B cell (primary cell): ENCODE data around the gene CCDC191. TPM values are rescaled to one million over a fixed set of nuclear protein-coding genes. Genes with fewer than 3 reads are reported as not detected.

ENCODE experiments used
- ATAC-seq: fragments of 200-7000 bp; cut with Tn5 transposase; one replicate; pipeline ENCODE4 v1.10.0; 2021; ENCODE audit warnings: low read depth, mild to moderate bottlenecking, moderate number of reproducible peaks, moderate library complexity
- CTCF ChIA-PET: fragments of 350-600 bp; sonication (Branson Sonifier 250); formaldehyde crosslinking; loops from one replicate; lab custom pipeline; 2021; ENCODE audit warnings: antibody characterized with exemption, inconsistent platforms; lab: Charles Lee
- POLR2A ChIA-PET: fragments of 350-600 bp; sonication (Branson Sonifier 250); formaldehyde crosslinking; loops from one replicate; lab custom pipeline; 2021; ENCODE audit warnings: antibody characterized with exemption; lab: Charles Lee
- DNase-seq: peaks from one replicate; pipeline ENCODE4 v3.0.0; 2013
- H2AFZ ChIP-seq: 2 replicates; pipeline ENCODE4 v1.6.1; 2012; ENCODE audit warnings: mild to moderate bottlenecking, low read depth, low read length; ENCODE audit not compliant: insufficient read depth, poor library complexity, severe bottlenecking
- H3K27ac ChIP-seq, 2 donors: 1 replicate in 1 of 2; 2 replicates in 1 of 2; pipeline ENCODE4 v1.5.1; 2012 to 2013; ENCODE audit warnings: low read length in 2 of 2, mild to moderate bottlenecking in 2 of 2, moderate library complexity in 1 of 2
- H3K27me3 ChIP-seq, 4 experiments: fragments of 200-600 bp in 1 of 4; sonication (generic) in 1 of 4; replicated peaks in 1 of 4; 1 replicate in 2 of 4; 2 replicates in 2 of 4; pipeline versions ENCODE4 v1.6.1 to v1.7.0; 2013 to 2016; ENCODE audit warnings: low read length in 3 of 4, mild to moderate bottlenecking in 2 of 4, mixed read lengths in 1 of 4, moderate library complexity in 1 of 4; ENCODE audit not compliant: insufficient read depth in 4 of 4, control insufficient read depth in 3 of 4; ENCODE audit errors: control extremely low read depth in 1 of 4
- H3K36me3 ChIP-seq, 2 experiments: replicated peaks in 1 of 2; 1 replicate in 1 of 2; 2 replicates in 1 of 2; pipeline versions ENCODE4 v1.6.1 to v1.7.1; 2013; ENCODE audit warnings: low read length in 1 of 2; ENCODE audit not compliant: insufficient read depth in 2 of 2, control insufficient read depth in 1 of 2; ENCODE audit errors: control extremely low read depth in 1 of 2, extremely low read depth in 1 of 2
- H3K4me1 ChIP-seq, 2 donors: fragments of 200-600 bp in 1 of 2; sonication (generic) in 1 of 2; 1 replicate in 1 of 2; 2 replicates in 1 of 2; pipeline versions ENCODE4 v1.5.1 to v1.6.1; 2013 to 2017; ENCODE audit warnings: low read length in 2 of 2; ENCODE audit not compliant: control insufficient read depth in 2 of 2, insufficient read depth in 2 of 2
- H3K4me2 ChIP-seq: replicated peaks from 2 replicates; pipeline ENCODE3; 2012; ENCODE audit warnings: mild to moderate bottlenecking, low read depth, low read length; ENCODE audit not compliant: poor library complexity, severe bottlenecking
- H3K4me3 ChIP-seq, 5 experiments: fragments of 200-600 bp in 1 of 5; sonication (generic) in 1 of 5; 1 replicate in 3 of 5; 2 replicates in 2 of 5; pipeline versions ENCODE4 v1.5.1 to v1.7.0; 2011 to 2016; ENCODE audit warnings: low read length in 4 of 5, mild to moderate bottlenecking in 4 of 5, low read depth in 2 of 5, control low read depth in 1 of 5, moderate library complexity in 1 of 5; ENCODE audit not compliant: insufficient read depth in 1 of 5; ENCODE audit errors: control extremely low read depth in 1 of 5, extremely low read depth in 1 of 5
- H3K79me2 ChIP-seq: fragments of 200-600 bp; sonication (generic); one replicate; pipeline ENCODE4 v1.6.0; 2016; ENCODE audit warnings: low read length; ENCODE audit not compliant: control insufficient read depth, insufficient read depth
- H3K9ac ChIP-seq: fragments of 200-600 bp; sonication (generic); 2 replicates; pipeline ENCODE4 v1.6.1; 2017; ENCODE audit warnings: mild to moderate bottlenecking, low read length, moderate library complexity
- H3K9me3 ChIP-seq, 3 donors: one replicate each; pipeline versions ENCODE4 v1.6.1 to v1.7.1; 2013; ENCODE audit warnings: low read length in 2 of 3; ENCODE audit not compliant: control insufficient read depth in 2 of 3, insufficient read depth in 1 of 3; ENCODE audit errors: control extremely low read depth in 1 of 3
- H4K20me1 ChIP-seq: 2 replicates; pipeline ENCODE4 v1.6.0; 2012; ENCODE audit warnings: mild to moderate bottlenecking, low read length; ENCODE audit not compliant: insufficient read depth, control insufficient read depth, poor library complexity, severe bottlenecking
- H3K27ac Mint-ChIP-seq: one replicate; pipeline ENCODE4 v1.8.0; 2021; ENCODE audit warnings: mixed read lengths
- H3K27me3 Mint-ChIP-seq: one replicate; pipeline ENCODE4 v1.8.0; 2021; ENCODE audit warnings: mixed read lengths
- H3K4me1 Mint-ChIP-seq: one replicate; pipeline ENCODE4 v1.8.0; 2021; ENCODE audit warnings: mixed read lengths
- H3K4me3 Mint-ChIP-seq: one replicate; pipeline ENCODE4 v1.8.0; 2021; ENCODE audit warnings: mixed read lengths
- H3K9me3 Mint-ChIP-seq: one replicate; pipeline ENCODE4 v1.8.0; 2022; ENCODE audit warnings: mixed read lengths; ENCODE audit not compliant: insufficient read depth
- EZH2 ChIP-seq: IDR thresholded peaks from 2 replicates; pipeline ENCODE4 v1.6.1; 2012; ENCODE audit warnings: borderline replicate concordance, low read depth, mild to moderate bottlenecking, moderate library complexity, low read length; ENCODE audit not compliant: insufficient read depth, poor library complexity, severe bottlenecking
- WGBS: methylation state at CpG from one replicate; pipeline ENCODE4 v1.1.5; 2013; ENCODE audit warnings: missing lambda C conversion rate; ENCODE audit not compliant: insufficient coverage; 5-methylcytosine and 5-hydroxymethylcytosine counted together
- intact Hi-C: fragments of 100-400 bp; cut with micrococcal nuclease; formaldehyde crosslinking; loops from one replicate; pipeline ENCODE4 v1.10.0; 2022
- polyA plus RNA-seq: library from polyadenylated mRNA; depleted of rRNA; stranded (reverse); fragments of >200 nt; gene quantifications from 2 replicates; pipeline ENCODE4 v1.2.3, GENCODE V29; 2012
- total RNA-seq, 2 donors: library from RNA; stranded (reverse); fragments of 120-200 nt in 1 of 2; gene quantifications; 1 replicate in 1 of 2; 2 replicates in 1 of 2; pipeline versions ENCODE4 v1.2.3 to v1.2.4, GENCODE V29; 2013 to 2022
- TF ChIP-seq, protein P1 (sequence below): fragments of 200-600 bp; IDR thresholded peaks from one replicate; pipeline ENCODE4 v1.8.0; 2022; ENCODE audit warnings: antibody characterized with exemption, mild to moderate bottlenecking

Gene CCDC191
- total and polyA plus RNA-seq, 2 donors (not counting 1 experiment from before 2014, with no cell fraction given), result 26.7 to 47.9 TPM

DNA sequence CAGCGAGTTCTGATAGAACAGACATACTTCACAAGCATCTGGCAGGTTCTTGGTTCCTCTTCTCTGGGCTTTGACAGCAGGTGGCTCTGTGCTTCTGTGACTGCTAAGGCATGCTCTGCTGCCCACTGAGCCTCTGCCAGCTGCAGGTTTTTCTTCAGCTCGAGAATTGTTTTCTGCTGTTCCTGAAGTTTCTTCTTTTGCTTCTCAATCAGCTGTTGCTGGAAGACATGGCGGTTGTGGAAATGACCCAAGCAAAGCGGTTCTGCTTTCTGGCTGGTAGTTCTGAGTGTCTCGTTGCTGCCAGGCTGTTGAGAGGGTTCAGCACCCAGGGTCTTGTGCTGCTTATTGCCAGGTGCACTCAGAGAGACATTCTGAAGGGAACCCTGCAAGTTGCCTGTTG is 50.8 kb downstream of the CCDC191 start:
- peak overlapping the region; percentile 93 to 94 for H3K27ac ChIP-seq
- H3K27ac Mint-ChIP-seq, result peak overlapping the region; percentile 98
- 0% methylated on average over 5 of the region's 5 CpGs for WGBS
- no peaks in the 10 kb centered on the region for H3K9me3 ChIP-seq
- H3K4me2 ChIP-seq, result peak overlapping the region; percentile 70
- peaks cover 34 to 45% of the 10 kb centered on the region in 2 donors for H3K4me1 ChIP-seq
- peak overlapping the region in 4 of 5 experiments; percentile 31 to 43 (median 38) for H3K4me3 ChIP-seq
- intact Hi-C loops, result loop anchor here (1.0 kb wide), 4 partner anchors 20 to 58 kb away; partner anchors contain the start of genes CCDC191 and QTRT2
- DNase-seq, result peak; percentile 91
- no peaks in the 10 kb centered on the region for H3K9me3 Mint-ChIP-seq
- peaks cover 0 to 6% of the 10 kb centered on the region in 2 experiments for H3K36me3 ChIP-seq
- H3K9ac ChIP-seq, result peak overlapping the region; percentile 38
- H4K20me1 ChIP-seq, result no peaks in the 10 kb centered on the region
- peak overlapping the region; percentile 55 for H2AFZ ChIP-seq
- no peak for TF ChIP-seq EZH2
- TF ChIP-seq, protein P1, sequence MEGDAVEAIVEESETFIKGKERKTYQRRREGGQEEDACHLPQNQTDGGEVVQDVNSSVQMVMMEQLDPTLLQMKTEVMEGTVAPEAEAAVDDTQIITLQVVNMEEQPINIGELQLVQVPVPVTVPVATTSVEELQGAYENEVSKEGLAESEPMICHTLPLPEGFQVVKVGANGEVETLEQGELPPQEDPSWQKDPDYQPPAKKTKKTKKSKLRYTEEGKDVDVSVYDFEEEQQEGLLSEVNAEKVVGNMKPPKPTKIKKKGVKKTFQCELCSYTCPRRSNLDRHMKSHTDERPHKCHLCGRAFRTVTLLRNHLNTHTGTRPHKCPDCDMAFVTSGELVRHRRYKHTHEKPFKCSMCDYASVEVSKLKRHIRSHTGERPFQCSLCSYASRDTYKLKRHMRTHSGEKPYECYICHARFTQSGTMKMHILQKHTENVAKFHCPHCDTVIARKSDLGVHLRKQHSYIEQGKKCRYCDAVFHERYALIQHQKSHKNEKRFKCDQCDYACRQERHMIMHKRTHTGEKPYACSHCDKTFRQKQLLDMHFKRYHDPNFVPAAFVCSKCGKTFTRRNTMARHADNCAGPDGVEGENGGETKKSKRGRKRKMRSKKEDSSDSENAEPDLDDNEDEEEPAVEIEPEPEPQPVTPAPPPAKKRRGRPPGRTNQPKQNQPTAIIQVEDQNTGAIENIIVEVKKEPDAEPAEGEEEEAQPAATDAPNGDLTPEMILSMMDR, result peak; percentile 38
- CTCF ChIA-PET, result interaction anchor here (0.6 to 1.9 kb wide), 24 partner anchors 11 to 269 kb away, joined by 3 to 20 read pairs (median 4); partner anchors contain the start of genes CCDC191, GRAMD1C and QTRT2
- POLR2A ChIA-PET, result interaction anchor here (0.6 to 3.8 kb wide), 10 partner anchors 19 to 346 kb away, joined by 3 to 33 read pairs (median 3); partner anchors contain the start of genes ATP6V1A, CCDC191 and QTRT2
- peak overlapping the region; percentile 80 for H3K4me3 Mint-ChIP-seq
- H3K27me3 ChIP-seq, result no peaks in the 10 kb centered on the region
- H3K79me2 ChIP-seq, result peaks cover 4% of the 10 kb centered on the region
- peak; percentile 95 for ATAC-seq
- H3K4me1 Mint-ChIP-seq, result peaks cover 55% of the 10 kb centered on the region
- H3K27me3 Mint-ChIP-seq, result no peaks in the 10 kb centered on the region

DNA sequence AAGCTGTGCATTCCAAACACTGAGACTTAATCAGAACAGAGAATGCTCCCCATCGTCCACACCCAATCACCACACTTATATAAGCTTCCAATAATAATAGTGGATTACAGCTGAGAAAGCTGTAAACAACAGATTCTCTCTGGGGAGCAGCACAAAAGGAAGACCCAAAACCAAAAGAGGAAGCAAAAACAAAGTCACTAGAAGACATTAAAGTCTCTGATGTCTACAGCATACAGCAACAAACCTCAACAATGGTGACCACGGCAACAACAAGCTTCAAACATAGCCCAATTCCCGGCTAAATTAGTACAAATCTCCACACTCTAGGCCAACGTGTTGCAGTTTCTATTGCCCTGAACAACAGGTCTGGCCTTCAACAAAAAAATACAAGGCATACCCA is 70.8 kb downstream of the CCDC191 start:
- Histone ChIP-seq H3K4me3 (peak overlapping the region in 4 of 5 experiments; percentile 4 to 34 (median 5)), H3K4me1 (peaks cover 39 to 43% of the 10 kb centered on the region in 2 donors), H3K9me3 (no peaks in the 10 kb centered on the region), H3K9ac (peak overlapping the region; percentile 57), H3K4me2 (peak overlapping the region; percentile 66), H3K27me3 (no peaks in the 10 kb centered on the region), H3K79me2 (no peaks in the 10 kb centered on the region), H3K27ac (peak overlapping the region; percentile 97 to 98), H3K36me3 (peaks cover 2 to 5% of the 10 kb centered on the region in 2 experiments), H4K20me1 (no peaks in the 10 kb centered on the region), H2AFZ (peak overlapping the region; percentile 53)
- Mint-ChIP-seq H3K9me3 (no peaks in the 10 kb centered on the region), H3K27ac (peak overlapping the region; percentile 98), H3K4me1 (peaks cover 58% of the 10 kb centered on the region), H3K4me3 (peak overlapping the region; percentile 79), H3K27me3 (no peaks in the 10 kb centered on the region)
- whole genome bisulfite sequencing, result 0% methylated on average over 2 of the region's 4 CpGs
- CTCF ChIA-PET, result interaction anchor here (0.7 to 2.7 kb wide), 4 partner anchors 16 to 25 kb away, joined by 3 to 20 read pairs (median 4); no protein-coding TSS in a partner anchor
- peak; percentile 84 for DNase-seq
- peak; percentile 94 for ATAC-seq
- intact Hi-C loops, result loop anchor here (1.0 to 2.0 kb wide), 4 partner anchors 20 to 228 kb away; partner anchors contain the start of genes CCDC191, QTRT2 and ZDHHC23
- POLR2A ChIA-PET, result interaction anchor here (0.6 to 3.8 kb wide), 5 partner anchors 20 to 239 kb away, joined by 3 to 33 read pairs (median 9); partner anchors contain the start of genes ATP6V1A, CCDC191 and QTRT2
- TF ChIP-seq, protein P1, result no peak
- TF ChIP-seq EZH2, result no peak
